KMS-11 (cell line): Measurements from ENCODE around the gene RGS10.

Source experiments
- H2AFZ ChIP-seq: fragments of 200-600 bp; sonication (generic); 2 replicates; pipeline ENCODE4 v1.6.1; 2016; ENCODE audit warnings: antibody characterized with exemption, mixed run types, low read depth
- H3K27ac ChIP-seq: fragments of 200-600 bp; sonication (generic); 2 replicates; pipeline ENCODE4 v1.6.1; 2016; ENCODE audit warnings: mild to moderate bottlenecking, mixed run types
- H3K27me3 ChIP-seq: fragments of 200-600 bp; sonication (generic); 2 replicates; pipeline ENCODE4 v1.6.1; 2017; ENCODE audit warnings: mild to moderate bottlenecking, low read depth, mixed run types, moderate library complexity; ENCODE audit not compliant: insufficient read depth
- H3K36me3 ChIP-seq: fragments of 200-600 bp; sonication (generic); 2 replicates; pipeline ENCODE4 v1.6.1; 2017; ENCODE audit warnings: mild to moderate bottlenecking, mixed run types; ENCODE audit not compliant: insufficient read depth
- H3K4me1 ChIP-seq: fragments of 200-600 bp; sonication (generic); 2 replicates; pipeline ENCODE4 v1.6.1; 2016; ENCODE audit warnings: mild to moderate bottlenecking, low read depth, mixed run types; ENCODE audit not compliant: poor library complexity, severe bottlenecking
- H3K4me2 ChIP-seq: fragments of 200-600 bp; sonication (generic); 2 replicates; pipeline ENCODE4 v1.7.0; 2016; ENCODE audit warnings: mild to moderate bottlenecking, mixed run types
- H3K4me3 ChIP-seq: fragments of 200-600 bp; sonication (generic); IDR thresholded peaks from 2 replicates; pipeline ENCODE4 v1.6.1; 2017; ENCODE audit warnings: low read depth, low read length, mixed read lengths; ENCODE audit not compliant: insufficient read depth
- H3K79me2 ChIP-seq: fragments of 200-600 bp; sonication (generic); 2 replicates; pipeline ENCODE4 v1.6.1; 2016; ENCODE audit warnings: low read depth, mixed run types; ENCODE audit not compliant: insufficient read depth
- H3K9ac ChIP-seq: fragments of 200-600 bp; sonication (generic); 2 replicates; pipeline ENCODE4 v1.6.1; 2016; ENCODE audit warnings: mild to moderate bottlenecking, mixed run types
- H4K20me1 ChIP-seq: fragments of 200-600 bp; sonication (generic); 2 replicates; pipeline ENCODE4 v1.6.1; 2016; ENCODE audit warnings: mild to moderate bottlenecking, mixed run types; ENCODE audit not compliant: insufficient read depth
- TF ChIP-seq, protein P1 (sequence below): fragments of 200-600 bp; sonication (generic); conservative IDR thresholded peaks from 2 replicates; pipeline ENCODE4 v1.6.1; 2017; ENCODE audit warnings: low read depth, mild to moderate bottlenecking, antibody characterized with exemption, low read length, moderate library complexity, mixed read lengths

The RGS10 gene

GRCh38 chr10:119526621-119527592 lies 15.6 kb downstream of the RGS10 start:
- H3K27ac ChIP-seq = no peak overlapping the region
- H3K4me1 ChIP-seq = no peaks in the 10 kb centered on the region
- H3K27me3 ChIP-seq = no peaks in the 10 kb centered on the region
- H2AFZ ChIP-seq = no peak overlapping the region
- H3K79me2 ChIP-seq = peaks cover 2% of the 10 kb centered on the region; the same call in 1 of the 2 replicates
- H3K4me2 ChIP-seq = no peak overlapping the region
- no peaks in the 10 kb centered on the region for H3K36me3 ChIP-seq
- H4K20me1 ChIP-seq = no peaks in the 10 kb centered on the region
- no peak overlapping the region for H3K9ac ChIP-seq
- TF ChIP-seq, protein P1, sequence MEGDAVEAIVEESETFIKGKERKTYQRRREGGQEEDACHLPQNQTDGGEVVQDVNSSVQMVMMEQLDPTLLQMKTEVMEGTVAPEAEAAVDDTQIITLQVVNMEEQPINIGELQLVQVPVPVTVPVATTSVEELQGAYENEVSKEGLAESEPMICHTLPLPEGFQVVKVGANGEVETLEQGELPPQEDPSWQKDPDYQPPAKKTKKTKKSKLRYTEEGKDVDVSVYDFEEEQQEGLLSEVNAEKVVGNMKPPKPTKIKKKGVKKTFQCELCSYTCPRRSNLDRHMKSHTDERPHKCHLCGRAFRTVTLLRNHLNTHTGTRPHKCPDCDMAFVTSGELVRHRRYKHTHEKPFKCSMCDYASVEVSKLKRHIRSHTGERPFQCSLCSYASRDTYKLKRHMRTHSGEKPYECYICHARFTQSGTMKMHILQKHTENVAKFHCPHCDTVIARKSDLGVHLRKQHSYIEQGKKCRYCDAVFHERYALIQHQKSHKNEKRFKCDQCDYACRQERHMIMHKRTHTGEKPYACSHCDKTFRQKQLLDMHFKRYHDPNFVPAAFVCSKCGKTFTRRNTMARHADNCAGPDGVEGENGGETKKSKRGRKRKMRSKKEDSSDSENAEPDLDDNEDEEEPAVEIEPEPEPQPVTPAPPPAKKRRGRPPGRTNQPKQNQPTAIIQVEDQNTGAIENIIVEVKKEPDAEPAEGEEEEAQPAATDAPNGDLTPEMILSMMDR = no peak
- no peak overlapping the region for H3K4me3 ChIP-seq

DNA sequence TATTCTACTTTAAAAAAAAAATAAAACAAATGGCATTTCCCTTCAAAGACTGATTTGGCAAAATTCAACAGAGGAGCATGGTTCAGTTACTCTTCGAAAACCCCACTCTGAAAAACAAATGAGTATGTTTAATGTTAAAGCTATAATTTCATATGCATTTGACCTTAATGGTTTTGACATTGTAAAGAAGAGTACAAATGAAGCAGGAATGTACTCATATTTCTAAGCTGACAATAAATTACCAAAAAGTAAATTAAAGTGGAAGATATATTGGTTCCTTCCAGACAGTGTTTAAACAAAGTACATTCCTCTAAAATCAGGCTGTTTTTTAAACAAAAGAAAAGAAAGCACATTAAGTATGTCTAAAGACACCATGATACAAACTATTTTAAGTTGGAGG lies 16.4 kb downstream of the RGS10 start:
- no peak overlapping the region for H3K4me3 ChIP-seq
- no peaks in the 10 kb centered on the region for H4K20me1 ChIP-seq
- H3K9ac ChIP-seq = no peak overlapping the region
- H3K27ac ChIP-seq = no peak overlapping the region
- no peaks in the 10 kb centered on the region for H3K27me3 ChIP-seq
- TF ChIP-seq, protein P1 = no peak
- H3K4me2 ChIP-seq = no peak overlapping the region
- no peaks in the 10 kb centered on the region for H3K4me1 ChIP-seq
- no peak overlapping the region for H2AFZ ChIP-seq
- H3K36me3 ChIP-seq = no peaks in the 10 kb centered on the region
- no peaks in the 10 kb centered on the region; the same call in 1 of the 2 replicates for H3K79me2 ChIP-seq

DNA sequence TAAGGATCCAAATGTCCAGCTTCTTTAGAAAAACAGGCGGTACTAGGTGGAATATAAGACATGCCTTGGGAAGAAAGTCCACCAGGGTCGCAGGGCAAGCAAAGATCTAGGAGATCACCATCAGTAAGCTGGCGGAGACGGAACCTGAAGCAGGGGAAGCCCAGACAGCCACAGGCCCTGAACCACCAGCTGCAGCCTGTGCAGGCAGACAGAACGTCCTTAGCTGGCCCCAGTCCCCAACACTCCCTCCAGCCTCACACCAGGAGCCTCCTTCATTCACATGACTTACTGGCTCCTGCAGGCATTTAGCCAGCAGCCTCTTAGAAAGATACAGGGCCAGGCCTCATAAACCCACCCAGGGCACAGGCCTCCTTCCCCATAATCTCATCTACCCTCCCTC lies 17.4 kb downstream of the RGS10 start:
- no peaks in the 10 kb centered on the region for H3K36me3 ChIP-seq
- H3K27me3 ChIP-seq = no peaks in the 10 kb centered on the region
- no peak overlapping the region for H3K27ac ChIP-seq
- TF ChIP-seq, protein P1 = no peak
- no peak overlapping the region for H3K4me2 ChIP-seq
- no peaks in the 10 kb centered on the region for H3K79me2 ChIP-seq
- no peaks in the 10 kb centered on the region for H4K20me1 ChIP-seq
- no peak overlapping the region for H3K9ac ChIP-seq
- no peak overlapping the region for H2AFZ ChIP-seq
- no peaks in the 10 kb centered on the region for H3K4me1 ChIP-seq
- no peak overlapping the region for H3K4me3 ChIP-seq

GRCh38 chr10:119524720-119525070 lies 17.8 kb downstream of the RGS10 start:
- no peaks in the 10 kb centered on the region for H3K4me1 ChIP-seq
- H3K36me3 ChIP-seq = no peaks in the 10 kb centered on the region
- TF ChIP-seq, protein P1 = no peak

More at GRCh38 chr10:119524720-119525070, 17.8 kb downstream of the RGS10 start:
- Histone ChIP-seq H3K79me2 (no peaks in the 10 kb centered on the region), H2AFZ (no peak overlapping the region), H3K9ac (no peak overlapping the region), H4K20me1 (no peaks in the 10 kb centered on the region), H3K4me2 (no peak overlapping the region), H3K4me3 (no peak overlapping the region), H3K27ac (no peak overlapping the region), H3K27me3 (no peaks in the 10 kb centered on the region)
